Measurements from ENCODE around the gene IQSEC1.

Gene IQSEC1

DNA sequence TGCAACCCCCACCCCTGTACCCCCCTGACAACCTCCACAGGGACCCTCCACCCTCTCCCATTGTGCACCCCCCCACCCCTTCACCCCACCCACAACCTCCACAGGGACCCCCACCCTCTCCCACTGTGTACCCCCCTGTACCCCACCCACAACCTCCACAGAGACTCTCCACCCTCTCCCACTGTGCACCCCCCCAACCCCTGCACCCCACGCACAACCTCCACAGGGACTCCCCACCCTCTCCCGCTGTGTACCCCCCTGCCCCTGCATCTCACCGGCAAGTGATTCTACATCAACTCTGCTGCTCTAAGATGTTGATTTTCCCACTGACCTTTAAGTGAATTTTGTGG is 180.4 kb downstream of the IQSEC1 start:
- Histone ChIP-seq H3K4me3 (ENCODE audit: low read depth in 1 of 5, low read length in 5 of 5) (no peak overlapping the region), H3K4me1 (ENCODE audit: control insufficient read depth in 5 of 5, insufficient read depth in 5 of 5, low read length in 5 of 5) (peaks cover 10 to 41% (median 27%) of the 10 kb centered on the region in 5 donors), H3K27me3 (ENCODE audit: control insufficient read depth in 5 of 5, insufficient read depth in 4 of 5, low read length in 5 of 5) (peaks cover 0 to 4% (median 3%) of the 10 kb centered on the region in 5 donors), H3K9ac (ENCODE audit: low read length in 5 of 5) (no peak overlapping the region), H3K27ac (ENCODE audit: low read depth, low read length) (no peak overlapping the region), H3K9me3 (ENCODE audit: control insufficient read depth in 5 of 5, low read length in 5 of 5) (no peaks in the 10 kb centered on the region), H3K36me3 (ENCODE audit: control insufficient read depth in 5 of 5, insufficient read depth in 5 of 5, low read length in 5 of 5) (peaks cover 0 to 4% (median 2%) of the 10 kb centered on the region in 5 donors)

DNA sequence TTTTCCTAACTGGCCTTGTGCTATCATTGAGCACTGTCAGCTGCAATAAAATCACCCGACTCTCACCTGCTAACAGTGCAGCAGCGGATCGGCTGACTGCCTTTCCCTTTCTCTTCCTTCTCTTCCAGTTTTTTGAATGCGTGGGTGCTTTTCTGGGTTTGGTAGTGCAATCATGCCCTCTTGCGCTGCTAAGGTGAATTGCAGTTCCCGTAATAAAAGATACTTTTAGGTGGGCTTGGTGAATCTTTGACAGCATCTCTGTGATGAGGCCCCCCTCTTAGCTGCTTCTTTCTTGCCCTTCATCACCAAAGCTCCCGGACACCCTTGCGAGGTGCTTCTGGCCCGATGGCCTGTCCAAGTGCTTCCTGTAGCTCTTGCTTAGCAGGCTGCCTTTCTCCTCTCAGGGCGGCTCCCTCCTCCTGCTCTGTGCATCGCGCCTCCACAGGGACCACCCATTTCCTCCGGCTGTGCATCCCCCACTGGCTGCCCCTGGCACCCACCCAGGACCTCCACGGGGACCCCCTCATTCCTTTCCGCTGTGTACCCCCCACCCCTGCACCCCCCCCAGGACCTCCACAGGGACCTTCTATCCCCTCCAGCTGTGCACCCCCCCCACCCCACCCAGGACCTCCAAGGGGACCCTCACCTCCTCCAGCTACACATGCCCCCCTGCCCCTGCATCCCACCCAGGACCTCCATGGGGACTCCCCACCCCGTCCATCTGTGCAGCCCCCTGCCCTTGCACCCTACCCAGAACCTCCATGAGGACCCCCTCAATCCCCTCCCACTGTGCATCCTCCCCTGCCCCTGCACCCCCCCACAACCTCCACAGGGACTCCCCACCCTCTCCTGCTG is 181.0 kb downstream of the IQSEC1 start:
- H3K9ac ChIP-seq (ENCODE audit: low read length in 5 of 5) = peak overlapping the region in 2 of 5 donors; percentile 13 to 26
- no peak overlapping the region for H3K27ac ChIP-seq (ENCODE audit: low read depth, low read length)

DNA sequence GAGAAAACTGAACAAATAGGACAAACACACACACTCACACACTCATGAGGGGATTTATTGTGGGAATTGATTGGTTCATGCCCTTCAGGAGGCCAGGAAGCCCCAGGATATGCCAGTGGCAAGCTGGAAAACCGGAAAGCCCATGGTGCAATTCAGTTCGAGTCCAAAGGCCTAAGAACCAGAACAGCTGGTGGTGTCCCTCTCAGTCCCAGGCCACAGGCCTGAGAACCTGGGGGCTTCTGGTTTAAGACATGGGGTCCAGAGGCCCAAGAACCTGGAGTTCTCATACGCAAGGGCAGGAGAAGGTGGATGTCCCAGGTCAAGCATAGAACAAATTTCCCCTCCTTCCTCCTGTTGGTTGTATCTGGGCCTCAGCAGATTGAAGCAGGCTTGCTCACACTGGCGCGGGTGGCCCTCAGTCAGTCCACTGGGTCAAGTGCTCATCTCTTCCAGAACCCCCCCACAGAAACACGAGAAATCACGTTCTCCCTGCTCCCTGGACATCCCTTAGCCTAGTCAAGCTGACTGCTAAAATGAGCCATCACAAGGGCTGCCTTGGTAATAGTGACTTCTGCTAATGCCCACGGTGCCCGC is 181.7 kb downstream of the IQSEC1 start:
- Histone ChIP-seq H3K4me1 (ENCODE audit: control insufficient read depth in 5 of 5, insufficient read depth in 5 of 5, low read length in 5 of 5) (peaks cover 8 to 35% (median 30%) of the 10 kb centered on the region in 5 donors), H3K9ac (ENCODE audit: low read length in 5 of 5) (peak overlapping the region in 2 of 5 donors; percentile 13 to 26), H3K9me3 (ENCODE audit: control insufficient read depth in 5 of 5, low read length in 5 of 5) (no peaks in the 10 kb centered on the region), H3K4me3 (ENCODE audit: low read depth in 1 of 5, low read length in 5 of 5) (peak overlapping the region; percentile 30 to 69 (median 36)), H3K27ac (ENCODE audit: low read depth, low read length) (no peak overlapping the region), H3K27me3 (ENCODE audit: control insufficient read depth in 5 of 5, insufficient read depth in 4 of 5, low read length in 5 of 5) (peaks cover 0 to 4% (median 3%) of the 10 kb centered on the region in 5 donors), H3K36me3 (ENCODE audit: control insufficient read depth in 5 of 5, insufficient read depth in 5 of 5, low read length in 5 of 5) (no peaks in the 10 kb centered on the region)

More for the DNA sequence above, 181.0 kb downstream of the IQSEC1 start:
- H3K9me3 ChIP-seq (ENCODE audit: control insufficient read depth in 5 of 5, low read length in 5 of 5) = no peaks in the 10 kb centered on the region
- H3K36me3 ChIP-seq (ENCODE audit: control insufficient read depth in 5 of 5, insufficient read depth in 5 of 5, low read length in 5 of 5) = peaks cover 0 to 1% (median 0%) of the 10 kb centered on the region in 5 donors
- H3K4me1 ChIP-seq (ENCODE audit: control insufficient read depth in 5 of 5, insufficient read depth in 5 of 5, low read length in 5 of 5) = peaks cover 10 to 36% (median 27%) of the 10 kb centered on the region in 5 donors
- peaks cover 0 to 4% (median 3%) of the 10 kb centered on the region in 5 donors for H3K27me3 ChIP-seq (ENCODE audit: control insufficient read depth in 5 of 5, insufficient read depth in 4 of 5, low read length in 5 of 5)
- H3K4me3 ChIP-seq (ENCODE audit: low read depth in 1 of 5, low read length in 5 of 5) = peak overlapping the region; percentile 30 to 69 (median 36)

DNA sequence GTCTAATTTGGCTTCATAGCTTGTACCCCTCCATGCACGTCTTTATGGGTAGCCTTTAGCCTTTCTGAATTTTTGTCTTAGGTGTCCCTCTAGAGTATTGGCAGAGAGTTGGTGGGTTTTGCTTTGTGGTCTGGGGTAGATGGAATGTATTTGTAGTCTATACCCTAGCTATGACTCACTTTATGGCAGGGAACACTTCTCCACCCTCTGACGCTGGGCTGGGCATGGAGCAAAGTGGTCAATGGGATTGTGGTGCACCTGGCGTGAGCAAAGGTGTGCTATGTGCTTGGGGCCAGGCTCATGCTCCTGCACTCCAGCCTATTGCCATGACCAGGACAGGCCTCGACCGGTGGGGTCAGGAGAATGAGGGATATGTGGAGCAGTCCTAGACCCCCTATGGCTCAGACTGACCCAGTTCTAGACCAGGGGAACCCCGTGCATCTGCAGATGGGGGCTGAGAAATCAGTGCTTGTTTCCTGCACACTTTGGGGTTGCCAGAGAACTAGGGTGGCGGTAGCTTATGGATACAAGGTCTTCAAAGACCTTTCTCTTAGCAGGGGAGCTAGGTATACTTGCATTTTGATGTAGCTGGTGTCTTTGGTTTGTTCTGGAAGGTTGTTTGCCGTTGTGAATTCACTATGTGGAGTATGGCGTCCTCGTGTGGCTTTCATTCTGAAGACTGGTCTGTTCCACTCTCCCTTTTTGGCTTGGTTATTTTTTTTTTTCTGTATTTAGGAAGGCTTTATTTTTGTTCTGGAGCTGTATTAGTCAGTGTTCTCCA is 182.4 kb downstream of the IQSEC1 start:
- H3K27me3 ChIP-seq (ENCODE audit: control insufficient read depth in 5 of 5, insufficient read depth in 4 of 5, low read length in 5 of 5) = peaks cover 0 to 4% (median 3%) of the 10 kb centered on the region in 5 donors
- no peaks in the 10 kb centered on the region for H3K9me3 ChIP-seq (ENCODE audit: control insufficient read depth in 5 of 5, low read length in 5 of 5)
- H3K36me3 ChIP-seq (ENCODE audit: control insufficient read depth in 5 of 5, insufficient read depth in 5 of 5, low read length in 5 of 5) = no peaks in the 10 kb centered on the region
- no peak overlapping the region for H3K27ac ChIP-seq (ENCODE audit: low read depth, low read length)
- peaks cover 6 to 35% (median 30%) of the 10 kb centered on the region in 5 donors for H3K4me1 ChIP-seq (ENCODE audit: control insufficient read depth in 5 of 5, insufficient read depth in 5 of 5, low read length in 5 of 5)
- H3K9ac ChIP-seq (ENCODE audit: low read length in 5 of 5) = no peak overlapping the region
- H3K4me3 ChIP-seq (ENCODE audit: low read depth in 1 of 5, low read length in 5 of 5) = no peak overlapping the region

DNA sequence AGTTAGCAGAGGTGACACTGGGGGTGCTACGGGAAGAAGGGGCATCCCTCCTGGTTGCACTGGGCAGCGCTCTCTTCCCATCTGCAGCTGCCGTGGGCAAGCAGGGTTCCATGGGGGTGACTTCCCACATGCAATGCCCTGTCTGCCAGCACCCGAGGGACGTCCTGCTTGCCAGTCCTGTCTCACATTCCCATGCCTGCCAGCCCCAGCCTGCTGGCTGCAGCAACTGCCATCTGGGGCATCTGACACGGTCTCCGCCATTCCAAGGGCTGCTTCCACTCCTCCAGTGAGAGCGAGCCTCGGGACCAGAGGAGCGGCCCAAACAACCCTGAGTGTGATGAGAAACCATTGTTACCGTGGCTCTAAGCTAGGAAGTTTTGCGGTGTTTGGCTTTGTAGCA is 186.5 kb downstream of the IQSEC1 start:
- peak overlapping the region in 1 of 5 donors; percentile 23 for H3K4me3 ChIP-seq (ENCODE audit: low read depth in 1 of 5, low read length in 5 of 5)

DNA sequence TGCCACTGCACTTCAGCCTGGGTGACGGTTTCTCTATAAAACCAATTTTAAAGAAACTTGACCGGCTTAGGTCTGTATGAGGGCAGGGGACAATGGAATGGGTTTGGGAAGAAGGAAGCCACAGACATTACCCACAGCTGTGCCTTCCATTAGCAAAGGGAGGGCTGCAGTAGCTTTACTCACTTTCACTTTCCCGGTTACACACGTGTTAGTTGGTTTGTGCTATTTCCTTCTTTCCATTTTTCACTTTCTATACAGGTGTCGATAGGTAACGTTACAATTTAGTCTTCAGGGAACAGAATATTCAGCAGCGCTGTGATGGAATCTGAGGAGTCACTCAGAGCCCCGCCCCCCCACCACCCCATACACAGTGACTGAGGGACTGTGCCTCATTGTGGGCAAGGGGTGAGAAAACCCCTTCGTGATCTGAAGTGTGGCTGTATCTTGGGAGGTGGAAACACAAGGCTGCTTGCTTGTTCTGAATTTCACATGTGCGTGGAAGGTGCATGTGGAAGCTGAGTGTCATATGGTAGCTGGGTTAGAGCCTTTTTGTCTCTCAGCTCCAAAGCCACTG is 187.0 kb downstream of the IQSEC1 start:
- Histone ChIP-seq H3K9ac (ENCODE audit: low read length in 5 of 5) (no peak overlapping the region), H3K4me1 (ENCODE audit: control insufficient read depth in 5 of 5, insufficient read depth in 5 of 5, low read length in 5 of 5) (peaks cover 1 to 34% (median 26%) of the 10 kb centered on the region in 5 donors), H3K27me3 (ENCODE audit: control insufficient read depth in 5 of 5, insufficient read depth in 4 of 5, low read length in 5 of 5) (peaks cover 0 to 3% (median 0%) of the 10 kb centered on the region in 5 donors), H3K36me3 (ENCODE audit: control insufficient read depth in 5 of 5, insufficient read depth in 5 of 5, low read length in 5 of 5) (no peaks in the 10 kb centered on the region), H3K27ac (ENCODE audit: low read depth, low read length) (no peak overlapping the region), H3K4me3 (ENCODE audit: low read depth in 1 of 5, low read length in 5 of 5) (no peak overlapping the region), H3K9me3 (ENCODE audit: control insufficient read depth in 5 of 5, low read length in 5 of 5) (no peaks in the 10 kb centered on the region)

More for the DNA sequence above, 186.5 kb downstream of the IQSEC1 start:
- Histone ChIP-seq H3K36me3 (ENCODE audit: control insufficient read depth in 5 of 5, insufficient read depth in 5 of 5, low read length in 5 of 5) (no peaks in the 10 kb centered on the region), H3K9ac (ENCODE audit: low read length in 5 of 5) (no peak overlapping the region), H3K27ac (ENCODE audit: low read depth, low read length) (no peak overlapping the region), H3K9me3 (ENCODE audit: control insufficient read depth in 5 of 5, low read length in 5 of 5) (no peaks in the 10 kb centered on the region), H3K27me3 (ENCODE audit: control insufficient read depth in 5 of 5, insufficient read depth in 4 of 5, low read length in 5 of 5) (peaks cover 0 to 3% (median 0%) of the 10 kb centered on the region in 5 donors), H3K4me1 (ENCODE audit: control insufficient read depth in 5 of 5, insufficient read depth in 5 of 5, low read length in 5 of 5) (peaks cover 1 to 37% (median 28%) of the 10 kb centered on the region in 5 donors)

DNA sequence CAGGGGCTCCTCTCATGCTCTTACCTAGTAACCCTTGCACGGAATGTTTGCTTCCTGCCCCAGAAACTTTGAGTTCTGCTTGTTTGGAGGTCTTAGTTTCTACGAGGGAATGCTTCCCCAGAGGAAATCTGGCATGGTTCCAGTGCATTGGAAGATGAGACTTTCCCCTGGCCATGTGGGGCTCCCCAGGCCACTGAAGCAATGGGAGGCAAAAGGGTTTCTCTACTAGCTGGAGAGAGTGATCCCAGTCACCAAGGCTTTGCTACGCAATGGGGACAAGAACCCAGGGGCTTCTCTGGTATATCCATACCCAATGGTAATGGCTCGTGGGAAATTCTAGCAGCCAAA is 187.7 kb downstream of the IQSEC1 start:
- Histone ChIP-seq H3K27me3 (ENCODE audit: control insufficient read depth in 5 of 5, insufficient read depth in 4 of 5, low read length in 5 of 5) (peaks cover 0 to 3% (median 0%) of the 10 kb centered on the region in 5 donors), H3K9me3 (ENCODE audit: control insufficient read depth in 5 of 5, low read length in 5 of 5) (no peaks in the 10 kb centered on the region), H3K9ac (ENCODE audit: low read length in 5 of 5) (no peak overlapping the region), H3K4me3 (ENCODE audit: low read depth in 1 of 5, low read length in 5 of 5) (no peak overlapping the region), H3K36me3 (ENCODE audit: control insufficient read depth in 5 of 5, insufficient read depth in 5 of 5, low read length in 5 of 5) (no peaks in the 10 kb centered on the region), H3K27ac (ENCODE audit: low read depth, low read length) (no peak overlapping the region), H3K4me1 (ENCODE audit: control insufficient read depth in 5 of 5, insufficient read depth in 5 of 5, low read length in 5 of 5) (peaks cover 1 to 34% (median 26%) of the 10 kb centered on the region in 5 donors)

DNA sequence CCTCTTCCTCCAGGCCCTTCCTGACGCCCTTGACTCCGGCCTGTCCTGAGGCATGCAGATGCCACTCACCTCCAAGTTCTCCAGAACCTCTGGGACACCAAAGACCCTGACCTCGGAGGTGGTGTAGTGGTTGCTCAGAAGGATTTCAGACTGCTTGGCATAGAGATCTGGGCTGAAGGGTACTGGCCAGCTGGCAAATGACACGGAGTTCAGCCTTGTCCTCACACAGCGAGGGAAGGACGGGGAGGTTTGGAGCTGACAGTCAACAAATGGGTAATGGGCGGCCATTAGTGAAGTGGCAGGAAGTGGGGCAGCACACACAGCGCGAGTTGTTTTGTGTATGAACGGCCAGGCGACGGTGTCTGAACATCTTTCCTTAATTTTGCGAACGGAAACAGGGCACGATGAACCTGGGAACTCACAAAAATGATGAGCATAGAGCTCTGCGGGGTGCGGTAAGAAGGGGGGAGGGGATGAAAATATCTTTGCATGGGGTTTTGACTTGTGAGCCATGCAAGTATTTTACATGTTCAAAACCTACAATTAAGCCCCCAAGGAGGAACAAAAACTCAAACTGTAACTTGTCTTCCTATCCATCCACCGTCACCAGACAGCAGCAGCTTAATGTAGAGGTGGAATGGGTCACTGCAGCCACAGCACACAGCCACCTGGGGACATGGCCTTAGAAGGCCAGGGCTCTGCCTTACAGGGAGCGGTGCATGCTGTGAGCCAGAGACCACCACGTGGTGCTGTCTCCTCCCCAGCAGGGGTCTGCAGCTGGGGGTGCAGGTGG is 188.2 kb downstream of the IQSEC1 start:
- Histone ChIP-seq H3K9me3 (ENCODE audit: control insufficient read depth in 5 of 5, low read length in 5 of 5) (no peaks in the 10 kb centered on the region), H3K36me3 (ENCODE audit: control insufficient read depth in 5 of 5, insufficient read depth in 5 of 5, low read length in 5 of 5) (no peaks in the 10 kb centered on the region), H3K27me3 (ENCODE audit: control insufficient read depth in 5 of 5, insufficient read depth in 4 of 5, low read length in 5 of 5) (peaks cover 0 to 3% (median 0%) of the 10 kb centered on the region in 5 donors), H3K4me1 (ENCODE audit: control insufficient read depth in 5 of 5, insufficient read depth in 5 of 5, low read length in 5 of 5) (peaks cover 1 to 34% (median 26%) of the 10 kb centered on the region in 5 donors), H3K27ac (ENCODE audit: low read depth, low read length) (no peak overlapping the region), H3K9ac (ENCODE audit: low read length in 5 of 5) (no peak overlapping the region), H3K4me3 (ENCODE audit: low read depth in 1 of 5, low read length in 5 of 5) (no peak overlapping the region)

DNA sequence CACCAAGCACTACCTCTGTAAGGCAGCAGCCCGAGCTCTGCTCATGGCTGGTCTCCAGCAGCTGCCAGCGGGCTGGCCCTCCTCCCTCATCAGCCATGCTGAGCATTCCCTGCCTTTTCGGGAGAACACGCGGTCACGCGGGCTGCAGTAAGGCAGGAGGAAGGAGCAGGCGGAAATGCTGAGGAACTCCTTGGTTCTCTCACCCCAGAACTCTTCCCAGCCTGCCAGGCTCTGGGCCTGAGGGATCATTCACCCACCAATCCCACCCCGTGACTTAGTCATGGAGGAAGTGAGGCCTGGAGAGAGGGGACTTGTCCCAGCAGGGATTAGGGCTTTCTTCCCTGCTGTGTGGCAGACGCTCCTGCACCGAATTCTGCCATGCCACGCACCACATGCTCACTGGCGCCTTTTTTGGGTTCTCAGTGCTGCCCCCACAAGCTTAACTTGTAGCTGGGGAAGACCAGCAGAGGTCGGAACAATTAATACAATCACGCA is 189.0 kb downstream of the IQSEC1 start:
- no peak overlapping the region for H3K9ac ChIP-seq (ENCODE audit: low read length in 5 of 5)
- no peak overlapping the region for H3K4me3 ChIP-seq (ENCODE audit: low read depth in 1 of 5, low read length in 5 of 5)
- H3K27ac ChIP-seq (ENCODE audit: low read depth, low read length) = no peak overlapping the region

More for the DNA sequence above, 189.0 kb downstream of the IQSEC1 start:
- Histone ChIP-seq H3K4me1 (ENCODE audit: control insufficient read depth in 5 of 5, insufficient read depth in 5 of 5, low read length in 5 of 5) (peaks cover 1 to 34% (median 26%) of the 10 kb centered on the region in 5 donors), H3K36me3 (ENCODE audit: control insufficient read depth in 5 of 5, insufficient read depth in 5 of 5, low read length in 5 of 5) (no peaks in the 10 kb centered on the region), H3K27me3 (ENCODE audit: control insufficient read depth in 5 of 5, insufficient read depth in 4 of 5, low read length in 5 of 5) (peaks cover 0 to 3% (median 0%) of the 10 kb centered on the region in 5 donors), H3K9me3 (ENCODE audit: control insufficient read depth in 5 of 5, low read length in 5 of 5) (no peaks in the 10 kb centered on the region)
